ENCODE results near the gene AKAP13. TPM values are rescaled to one million over a fixed set of nuclear protein-coding genes. Genes with fewer than 3 reads are reported as not detected.

AKAP13 gene
- total RNA-seq, 2 experiments from 2014 or later = 104 to 106 TPM

DNA sequence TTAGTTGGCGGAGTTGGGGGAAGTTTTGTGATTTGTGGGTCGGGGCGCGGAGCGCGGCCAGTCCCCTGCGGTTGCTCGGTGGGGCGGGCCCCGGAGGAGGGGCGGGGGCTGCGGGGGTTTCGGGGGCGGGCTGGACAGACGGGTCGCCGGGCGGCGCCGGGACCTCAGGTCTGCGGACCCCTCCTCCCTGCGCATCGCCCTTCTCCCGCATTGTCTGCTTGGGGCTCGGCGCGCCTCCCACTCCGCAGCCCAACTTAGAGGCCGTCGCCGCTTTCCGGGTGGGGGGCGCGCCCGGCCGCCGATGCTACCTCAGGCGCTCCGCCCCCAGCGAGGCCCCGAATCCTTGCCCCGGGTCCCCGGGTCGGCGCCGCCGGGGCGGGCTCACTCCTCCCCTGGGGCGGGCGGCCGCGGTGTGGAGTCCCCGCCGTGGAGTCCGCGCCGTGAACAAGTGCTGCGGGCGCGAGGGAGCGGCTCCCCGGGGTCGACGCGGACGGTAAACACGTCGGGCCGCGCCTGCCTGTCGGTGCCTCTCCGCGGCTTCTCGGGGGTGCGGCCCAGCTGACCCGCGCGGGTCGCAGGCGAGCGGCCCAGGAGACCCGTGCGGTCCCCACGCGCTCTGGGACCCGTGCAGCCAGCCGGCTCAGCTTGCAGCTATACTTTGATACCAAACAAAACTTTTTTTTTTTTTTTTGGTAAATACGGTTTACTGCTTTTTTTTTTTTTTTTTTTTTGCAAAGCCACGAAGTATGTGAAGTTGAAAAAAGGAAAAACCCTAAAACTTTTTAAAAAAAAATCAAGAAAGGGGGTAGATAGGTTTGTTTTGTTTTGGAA, 624 bp downstream of the AKAP13 start:
- CTCF ChIA-PET = interaction anchor here (0.7 to 1.1 kb wide), 3 partner anchors 34 to 503 kb away, joined by 3 to 4 read pairs (median 4); no protein-coding TSS in a partner anchor
- POLR2A ChIA-PET = interaction anchor here (0.5 to 1.4 kb wide), 6 partner anchors 20 to 286 kb away, joined by 3 to 12 read pairs (median 4); no protein-coding TSS in a partner anchor

DNA sequence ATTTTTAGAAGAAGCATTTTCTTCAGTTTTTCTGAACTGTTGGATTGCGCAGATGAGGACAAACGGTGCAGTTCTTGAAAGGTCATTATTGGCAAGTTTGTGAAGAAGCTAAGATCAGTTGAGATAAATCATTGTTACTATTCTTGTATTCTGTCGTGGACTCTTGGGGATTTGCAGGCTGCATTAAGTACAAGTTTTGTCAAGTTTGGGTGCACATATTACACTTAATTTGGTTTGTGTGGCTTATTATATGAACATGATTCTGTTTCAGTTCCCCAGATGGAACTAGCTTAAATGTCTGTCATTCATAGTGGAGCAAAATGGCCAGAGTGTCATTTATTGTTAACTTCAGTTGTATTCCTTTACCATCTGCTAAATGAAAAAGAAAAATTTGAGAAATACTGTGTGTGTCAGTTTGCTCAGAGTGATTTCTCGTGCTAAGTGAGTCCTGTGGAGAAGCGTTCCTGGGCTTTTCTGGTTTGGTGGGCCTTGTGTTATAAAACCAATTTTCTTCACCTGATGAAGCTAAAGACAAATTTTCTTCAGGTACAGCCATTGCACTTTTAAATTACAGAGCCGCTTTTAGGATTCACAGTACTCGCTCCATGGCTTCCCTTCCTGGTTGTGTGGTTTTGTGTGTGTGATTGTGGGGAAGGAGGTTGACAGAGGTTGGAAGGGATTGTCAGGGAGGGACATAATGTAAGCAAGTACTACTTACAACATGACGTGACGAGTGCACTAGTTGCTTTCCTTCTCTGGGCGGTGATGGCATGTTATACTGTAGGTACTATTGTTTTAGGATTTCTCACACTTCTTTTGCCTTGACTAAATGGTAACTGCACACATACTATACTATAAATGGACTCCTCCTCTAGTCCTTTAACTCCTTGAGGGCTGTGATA, 1.7 kb downstream of the AKAP13 start:
- ChIA-PET POLR2A (interaction anchor here (1.1 kb wide), 1 partner anchor 31 kb away, joined by 4 read pairs; no protein-coding TSS in a partner anchor), CTCF (no interaction called here)

- CTCF ChIA-PET = interaction anchor here (1.3 kb wide), 1 partner anchor 52 kb away, joined by 3 read pairs; no protein-coding TSS in a partner anchor
- POLR2A ChIA-PET = interaction anchor here (0.6 kb wide), 1 partner anchor 66 kb away, joined by 3 read pairs; no protein-coding TSS in a partner anchor
Observed at GRCh38 chr15:85382942-85383341, 2.5 kb downstream of the AKAP13 start.

- POLR2A ChIA-PET = interaction anchor here (0.6 kb wide), 1 partner anchor 67 kb away, joined by 3 read pairs; no protein-coding TSS in a partner anchor
- CTCF ChIA-PET = interaction anchor here (1.3 kb wide), 1 partner anchor 52 kb away, joined by 3 read pairs; no protein-coding TSS in a partner anchor
Observed at GRCh38 chr15:85383470-85384148, 3.2 kb downstream of the AKAP13 start.

DNA sequence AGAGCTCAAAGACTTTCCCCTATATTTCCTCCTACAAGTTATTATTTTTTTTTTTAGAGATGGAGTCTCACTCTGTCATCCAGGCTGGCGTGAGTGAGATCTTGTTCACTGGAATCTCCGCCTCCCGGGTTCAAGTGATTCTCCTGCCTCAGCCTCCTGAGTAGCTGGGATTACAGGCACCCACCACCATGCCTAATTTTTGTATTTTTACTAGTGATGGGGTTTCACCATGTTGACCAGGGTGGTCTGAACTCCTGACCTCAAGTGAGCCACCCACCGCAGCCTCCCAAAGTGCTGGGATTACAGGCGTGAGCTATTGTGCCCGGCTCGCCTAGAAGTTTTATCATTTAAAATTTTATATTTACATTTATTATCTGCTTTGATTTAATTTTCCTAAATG, 5.9 kb downstream of the AKAP13 start:
- ChIA-PET CTCF (no interaction called here), POLR2A (no interaction called here)

- POLR2A ChIA-PET = no interaction called here
- CTCF ChIA-PET = no interaction called here
Observed at GRCh38 chr15:85388566-85389305, 8.3 kb downstream of the AKAP13 start.

GRCh38 chr15:85389306-85389650, 8.9 kb downstream of the AKAP13 start:
- POLR2A ChIA-PET = no interaction called here
- CTCF ChIA-PET = no interaction called here

- CTCF ChIA-PET = no interaction called here
- POLR2A ChIA-PET = no interaction called here
Observed at GRCh38 chr15:85389772-85390171, 9.4 kb downstream of the AKAP13 start.

DNA sequence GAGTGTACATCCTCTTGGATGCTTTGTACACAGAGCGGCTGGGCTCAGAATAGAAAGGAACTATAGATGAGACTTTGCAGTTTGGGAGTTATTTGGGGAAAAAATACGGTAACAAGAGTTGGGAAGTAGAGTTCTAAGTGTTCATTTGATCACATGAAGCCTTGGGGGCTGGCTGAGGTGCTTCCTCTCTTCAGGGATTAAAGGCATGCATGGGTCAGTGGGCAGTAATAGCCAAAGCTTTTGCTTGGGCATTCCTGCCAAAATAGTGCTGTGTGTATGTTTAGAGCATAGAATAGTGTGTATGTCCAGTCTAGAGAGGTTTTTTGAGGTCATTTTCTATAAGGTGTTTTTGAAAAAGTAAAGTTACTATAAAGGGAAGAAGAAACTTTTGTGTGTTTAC, 12.8 kb downstream of the AKAP13 start:
- CTCF ChIA-PET = no interaction called here
- POLR2A ChIA-PET = no interaction called here

DNA sequence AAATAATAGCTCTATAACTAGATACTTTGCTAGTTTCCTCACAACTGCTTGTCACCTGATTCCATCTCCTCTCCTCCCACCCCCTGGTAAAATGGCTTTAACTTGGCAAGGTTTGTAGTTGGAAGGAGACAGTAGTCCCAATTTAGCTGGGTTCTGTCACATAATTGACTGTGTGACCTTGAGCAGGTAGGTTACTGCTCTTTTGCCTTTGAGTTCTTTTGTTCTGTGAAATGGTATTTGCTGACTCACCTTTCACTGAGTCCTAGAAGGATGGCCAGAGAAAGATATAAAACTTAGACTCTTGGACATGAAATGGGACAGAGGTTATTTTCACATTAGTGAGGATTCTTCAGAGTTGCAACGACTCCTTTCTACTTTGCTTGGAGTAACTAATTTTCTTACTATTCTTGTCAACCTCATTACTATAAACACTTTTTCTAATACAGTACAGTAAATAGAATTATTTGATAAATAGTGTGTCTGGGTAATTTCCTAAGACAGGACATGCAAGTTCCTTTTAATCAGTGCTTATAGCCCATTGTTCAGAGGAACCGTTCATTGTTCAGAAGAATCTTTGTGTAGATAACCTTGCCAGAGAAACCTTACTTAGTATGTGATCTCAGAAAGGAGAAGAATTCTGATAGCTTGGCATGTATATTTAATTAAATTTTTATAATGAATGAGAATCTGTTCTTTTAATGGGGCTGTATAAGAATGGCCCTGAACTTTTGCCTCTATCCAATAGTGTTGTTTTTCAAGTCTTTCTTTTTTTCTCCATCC, 14.3 kb downstream of the AKAP13 start:
- CTCF ChIA-PET = no interaction called here
- POLR2A ChIA-PET = no interaction called here

GRCh38 chr15:85396554-85396953, 16.2 kb downstream of the AKAP13 start:
- ChIA-PET CTCF (interaction anchor here (1.4 kb wide), 1 partner anchor 10 kb away, joined by 4 read pairs; no protein-coding TSS in a partner anchor), POLR2A (interaction anchor here (0.6 to 0.7 kb wide), 2 partner anchors 16 to 311 kb away, joined by 3 to 8 read pairs; partner anchors contain the start of gene AKAP13)

DNA sequence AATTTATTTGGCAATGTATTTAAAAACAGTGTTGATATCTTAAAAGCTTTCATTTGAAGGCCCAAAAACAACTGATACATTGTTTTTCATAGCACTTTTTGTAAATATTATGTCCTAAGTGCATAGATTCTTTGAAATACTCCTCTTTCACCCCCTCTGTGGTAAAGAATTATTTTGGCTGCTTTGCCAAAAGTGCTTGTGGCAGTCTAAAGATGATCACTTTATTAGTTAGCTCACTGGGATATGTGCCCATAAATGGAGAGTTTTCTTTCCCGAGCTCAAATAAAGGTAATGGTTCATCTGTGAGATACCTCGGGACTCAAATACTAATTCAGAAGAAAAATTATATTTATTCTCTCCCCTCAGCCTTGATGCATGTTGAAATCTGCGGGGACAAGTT, 16.7 kb downstream of the AKAP13 start:
- ChIA-PET CTCF (interaction anchor here (1.4 kb wide), 1 partner anchor 10 kb away, joined by 4 read pairs; no protein-coding TSS in a partner anchor), POLR2A (interaction anchor here (0.6 kb wide), 1 partner anchor 17 kb away, joined by 3 read pairs; the partner anchor contains the start of gene AKAP13)

- POLR2A ChIA-PET = no interaction called here
Observed at GRCh38 chr15:85397926-85398325, 17.5 kb downstream of the AKAP13 start.

DNA sequence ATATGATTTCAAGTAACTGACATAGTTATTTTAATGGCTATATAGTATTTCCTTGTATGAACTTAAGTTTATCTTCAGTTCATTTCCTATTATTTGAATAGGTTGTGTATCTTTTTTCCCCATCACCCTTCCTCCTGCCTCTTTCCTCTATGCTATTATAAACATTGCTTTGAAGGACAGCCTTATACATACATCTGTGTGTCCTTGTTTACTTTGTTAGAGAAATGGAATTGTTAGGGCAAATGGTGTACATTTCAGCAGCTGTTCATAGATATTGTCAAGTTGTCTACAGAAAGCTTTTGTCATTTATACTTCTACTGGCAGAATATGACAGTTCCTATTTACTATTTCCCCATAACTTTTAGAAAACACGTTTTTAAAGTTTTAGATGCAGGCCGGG, 18.4 kb downstream of the AKAP13 start:
- POLR2A ChIA-PET = no interaction called here
- CTCF ChIA-PET = no interaction called here

More at GRCh38 chr15:85397926-85398325, 17.5 kb downstream of the AKAP13 start:
- CTCF ChIA-PET = interaction anchor here (1.4 kb wide), 1 partner anchor 9 kb away, joined by 4 read pairs; no protein-coding TSS in a partner anchor

DNA sequence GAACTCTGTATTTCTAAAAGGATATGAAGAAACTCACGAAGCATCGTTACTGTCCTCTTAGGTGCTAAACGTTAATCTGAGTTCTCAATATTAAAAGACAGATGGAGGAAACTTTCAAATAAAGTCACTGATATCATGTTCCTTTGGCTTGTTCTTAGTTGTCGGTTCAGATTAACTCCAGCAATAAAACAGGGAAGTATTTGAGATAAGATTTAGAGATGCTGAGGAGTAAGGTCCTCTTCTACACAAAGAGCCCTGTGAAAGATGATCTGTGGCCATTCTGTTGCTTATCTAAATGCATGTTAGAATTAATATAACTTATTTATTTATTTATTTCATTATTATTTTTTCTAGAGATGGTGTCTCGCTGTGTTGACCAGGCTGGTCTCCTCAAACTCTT, 19.2 kb downstream of the AKAP13 start:
- POLR2A ChIA-PET = interaction anchor here (2.7 kb wide), 1 partner anchor 19 kb away, joined by 12 read pairs; the partner anchor contains the start of gene AKAP13
- CTCF ChIA-PET = interaction anchor here (0.6 kb wide), 1 partner anchor 258 kb away, joined by 3 read pairs; no protein-coding TSS in a partner anchor

GRCh38 chr15:85400606-85401005, 20.2 kb downstream of the AKAP13 start:
- ChIA-PET CTCF (interaction anchor here (0.6 kb wide), 1 partner anchor 162 kb away, joined by 4 read pairs; no protein-coding TSS in a partner anchor), POLR2A (interaction anchor here (0.6 to 2.7 kb wide), 2 partner anchors 20 to 33 kb away, joined by 6 to 12 read pairs; partner anchors contain the start of gene AKAP13)

GRCh38 chr15:85401108-85401774, 20.8 kb downstream of the AKAP13 start:
- CTCF ChIA-PET = interaction anchor here (0.6 kb wide), 1 partner anchor 162 kb away, joined by 4 read pairs; no protein-coding TSS in a partner anchor
- POLR2A ChIA-PET = interaction anchor here (0.6 to 2.7 kb wide), 2 partner anchors 21 to 32 kb away, joined by 6 to 12 read pairs; partner anchors contain the start of gene AKAP13

Measured in activated CD8-positive, alpha-beta memory T cell treated with anti-CD3 and anti-CD28 coated beads for 36 hours (primary cell).